ENCODE results near the gene AGBL3.

The AGBL3 gene

GRCh38 chr7:135162382-135163001 lies 176.2 kb downstream of the AGBL3 start:
- no peak for DNase-seq (ENCODE audit: low read depth)
- H3K4me3 ChIP-seq (ENCODE audit: control insufficient read depth, low read depth, low read length), result no peak overlapping the region
- TF ChIP-seq, protein P1, sequence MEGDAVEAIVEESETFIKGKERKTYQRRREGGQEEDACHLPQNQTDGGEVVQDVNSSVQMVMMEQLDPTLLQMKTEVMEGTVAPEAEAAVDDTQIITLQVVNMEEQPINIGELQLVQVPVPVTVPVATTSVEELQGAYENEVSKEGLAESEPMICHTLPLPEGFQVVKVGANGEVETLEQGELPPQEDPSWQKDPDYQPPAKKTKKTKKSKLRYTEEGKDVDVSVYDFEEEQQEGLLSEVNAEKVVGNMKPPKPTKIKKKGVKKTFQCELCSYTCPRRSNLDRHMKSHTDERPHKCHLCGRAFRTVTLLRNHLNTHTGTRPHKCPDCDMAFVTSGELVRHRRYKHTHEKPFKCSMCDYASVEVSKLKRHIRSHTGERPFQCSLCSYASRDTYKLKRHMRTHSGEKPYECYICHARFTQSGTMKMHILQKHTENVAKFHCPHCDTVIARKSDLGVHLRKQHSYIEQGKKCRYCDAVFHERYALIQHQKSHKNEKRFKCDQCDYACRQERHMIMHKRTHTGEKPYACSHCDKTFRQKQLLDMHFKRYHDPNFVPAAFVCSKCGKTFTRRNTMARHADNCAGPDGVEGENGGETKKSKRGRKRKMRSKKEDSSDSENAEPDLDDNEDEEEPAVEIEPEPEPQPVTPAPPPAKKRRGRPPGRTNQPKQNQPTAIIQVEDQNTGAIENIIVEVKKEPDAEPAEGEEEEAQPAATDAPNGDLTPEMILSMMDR (conservative IDR thresholded peaks at IDR 0.05; ENCODE audit: control insufficient read depth, insufficient read depth, low read depth, low read length), result no peak

DNA sequence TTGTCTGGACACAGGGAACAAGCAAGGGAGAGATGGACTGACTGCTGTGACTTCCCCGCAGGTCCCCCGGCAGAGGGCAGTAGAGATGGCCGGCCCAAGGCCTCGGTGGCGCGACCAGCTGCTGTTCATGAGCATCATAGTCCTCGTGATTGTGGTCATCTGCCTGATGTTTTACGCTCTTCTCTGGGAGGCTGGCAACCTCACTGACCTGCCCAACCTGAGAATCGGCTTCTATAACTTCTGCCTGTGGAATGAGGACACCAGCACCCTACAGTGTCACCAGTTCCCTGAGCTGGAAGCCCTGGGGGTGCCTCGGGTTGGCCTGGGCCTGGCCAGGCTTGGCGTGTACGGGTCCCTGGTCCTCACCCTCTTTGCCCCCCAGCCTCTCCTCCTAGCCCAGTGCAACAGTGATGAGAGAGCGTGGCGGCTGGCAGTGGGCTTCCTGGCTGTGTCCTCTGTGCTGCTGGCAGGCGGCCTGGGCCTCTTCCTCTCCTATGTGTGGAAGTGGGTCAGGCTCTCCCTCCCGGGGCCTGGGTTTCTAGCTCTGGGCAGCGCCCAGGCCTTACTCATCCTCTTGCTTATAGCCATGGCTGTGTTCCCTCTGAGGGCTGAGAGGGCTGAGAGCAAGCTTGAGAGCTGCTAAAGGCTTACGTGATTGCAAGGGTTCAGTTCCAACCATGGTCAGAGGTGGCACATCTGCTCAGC lies 178.2 kb downstream of the AGBL3 start:
- TF ChIP-seq, protein P1 (conservative IDR thresholded peaks at IDR 0.05; ENCODE audit: control insufficient read depth, insufficient read depth, low read depth, low read length), result peak; percentile 19
- DNase-seq (ENCODE audit: low read depth), result peak; percentile 87
- H3K4me3 ChIP-seq (ENCODE audit: control insufficient read depth, low read depth, low read length), result no peak overlapping the region

DNA sequence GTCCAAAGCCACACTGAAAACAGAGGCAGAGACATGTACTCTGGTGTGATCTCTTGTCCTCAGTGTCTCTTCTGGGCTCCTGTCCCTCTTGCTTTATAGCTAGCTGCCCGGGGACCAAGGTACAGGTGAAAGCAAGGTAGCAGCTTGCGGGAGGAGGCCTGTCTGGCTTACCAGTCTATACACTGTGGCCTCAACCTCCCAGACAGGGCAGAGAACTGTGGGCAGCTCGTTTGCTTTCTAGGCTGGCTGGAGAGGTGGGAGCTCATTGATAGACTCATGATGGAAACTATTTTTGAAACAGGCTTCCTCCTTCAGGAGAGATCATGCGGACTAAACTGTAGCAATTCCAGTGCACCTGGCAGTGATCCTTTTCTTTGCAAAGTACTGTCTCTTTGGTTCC lies 179.6 kb downstream of the AGBL3 start:
- no peak overlapping the region for H3K4me3 ChIP-seq (ENCODE audit: control insufficient read depth, low read depth, low read length)
- no peak for DNase-seq (ENCODE audit: low read depth)
- TF ChIP-seq, protein P1 (conservative IDR thresholded peaks at IDR 0.05; ENCODE audit: control insufficient read depth, insufficient read depth, low read depth, low read length), result no peak

DNA sequence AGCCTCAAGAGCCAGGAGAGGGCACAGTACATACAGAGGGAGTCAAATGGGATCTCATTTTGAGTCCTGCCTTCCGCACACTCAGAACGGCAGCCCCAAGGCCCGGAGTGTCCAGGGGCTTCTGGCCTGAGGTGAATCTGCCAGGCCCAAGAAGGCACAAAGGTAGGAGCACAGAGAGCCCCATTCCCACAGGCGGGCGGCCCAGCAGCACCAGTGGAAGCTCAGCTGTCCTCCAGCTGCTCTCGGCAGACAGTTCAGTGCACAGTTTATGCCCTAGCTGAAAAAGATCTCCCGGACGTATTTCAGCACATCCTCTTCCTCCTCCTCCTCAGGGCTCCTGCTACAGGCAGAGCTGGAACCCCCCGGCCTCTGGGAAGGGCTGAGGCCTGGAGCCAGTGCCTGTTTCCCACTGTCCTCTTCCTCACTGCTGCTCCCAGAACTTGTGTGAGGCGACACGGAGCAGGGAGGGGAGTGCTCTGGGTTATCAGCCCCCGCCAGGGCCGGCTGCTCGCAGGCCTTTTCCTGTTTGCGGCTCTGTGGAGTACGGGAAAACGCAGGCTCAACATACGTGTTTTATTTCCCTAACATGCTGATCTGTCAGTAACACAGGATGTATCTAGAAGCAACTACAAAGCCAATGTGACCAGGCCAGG lies 180.2 kb downstream of the AGBL3 start:
- TF ChIP-seq, protein P1 (conservative IDR thresholded peaks at IDR 0.05; ENCODE audit: control insufficient read depth, insufficient read depth, low read depth, low read length), result no peak
- no peak for DNase-seq (ENCODE audit: low read depth)
- no peak overlapping the region for H3K4me3 ChIP-seq (ENCODE audit: control insufficient read depth, low read depth, low read length)

DNA sequence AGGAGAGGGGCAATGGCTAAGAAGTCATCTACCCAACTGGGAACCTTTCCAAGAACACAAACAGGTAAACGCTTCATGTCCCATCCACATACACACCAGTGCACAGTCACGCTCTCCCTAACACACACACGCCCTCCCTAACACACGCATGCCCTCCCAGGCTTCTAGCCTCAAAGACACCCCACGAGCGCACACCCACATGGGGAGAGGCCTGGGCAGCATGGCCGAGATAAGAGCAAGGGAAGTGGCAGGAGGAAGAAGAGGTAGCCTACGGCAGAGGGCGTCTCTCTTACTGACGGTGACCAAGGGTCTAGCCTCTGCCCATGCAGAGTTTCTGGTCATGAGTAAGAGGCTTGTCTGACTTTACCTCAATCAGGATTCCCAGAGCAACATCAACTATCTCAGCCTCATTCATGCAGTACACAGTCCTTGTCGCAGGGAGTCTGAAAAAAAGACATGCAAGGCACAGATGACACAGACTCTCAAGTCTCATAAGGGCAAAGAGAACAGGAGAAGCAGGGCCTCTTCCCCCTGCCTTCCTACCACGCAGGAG lies 181.1 kb downstream of the AGBL3 start:
- TF ChIP-seq, protein P1 (conservative IDR thresholded peaks at IDR 0.05; ENCODE audit: control insufficient read depth, insufficient read depth, low read depth, low read length), result no peak
- H3K4me3 ChIP-seq (ENCODE audit: control insufficient read depth, low read depth, low read length), result no peak overlapping the region
- DNase-seq (ENCODE audit: low read depth), result no peak

DNA sequence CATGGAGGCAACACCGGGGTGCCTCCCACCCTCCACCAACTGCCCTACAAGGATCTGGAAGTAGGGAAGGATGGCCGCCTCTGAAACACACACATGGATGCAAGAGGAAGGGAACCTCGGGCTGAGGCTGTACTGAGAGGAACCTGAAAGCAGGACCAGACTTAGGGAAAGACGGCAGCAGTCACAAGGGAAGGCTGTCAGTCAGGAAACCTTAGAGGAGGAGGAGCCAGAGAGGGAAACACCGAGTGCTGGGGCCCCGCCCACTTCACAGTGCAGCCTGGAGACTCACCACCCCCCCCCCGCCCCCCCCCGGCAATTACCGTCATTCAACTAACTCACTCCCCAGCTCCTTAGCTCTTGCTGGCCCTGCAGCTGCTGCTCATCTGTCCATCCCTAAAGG lies 181.7 kb downstream of the AGBL3 start:
- TF ChIP-seq, protein P1 (conservative IDR thresholded peaks at IDR 0.05; ENCODE audit: control insufficient read depth, insufficient read depth, low read depth, low read length), result no peak
- no peak overlapping the region for H3K4me3 ChIP-seq (ENCODE audit: control insufficient read depth, low read depth, low read length)
- DNase-seq (ENCODE audit: low read depth), result no peak
